IPS-20b (cell line): Measurements from ENCODE around the gene PACSIN2.

ENCODE experiments used
- H3K27ac ChIP-seq: one replicate; pipeline ENCODE4 v1.5.1; 2013; ENCODE audit warnings: low read length
- H3K27me3 ChIP-seq: 2 replicates; pipeline ENCODE4 v1.6.1; 2013; ENCODE audit warnings: mild to moderate bottlenecking, low read length, inconsistent platforms; ENCODE audit not compliant: insufficient read depth
- H3K36me3 ChIP-seq: 2 replicates; pipeline ENCODE4 v1.6.1; 2013; ENCODE audit warnings: low read depth, mild to moderate bottlenecking, inconsistent platforms, low read length, moderate library complexity; ENCODE audit not compliant: insufficient read depth
- H3K4me1 ChIP-seq: 2 replicates; pipeline ENCODE4 v1.6.1; 2013; ENCODE audit warnings: mild to moderate bottlenecking, control low read depth, inconsistent platforms, low read length, moderate library complexity; ENCODE audit not compliant: insufficient read depth
- H3K4me3 ChIP-seq: 2 replicates; pipeline ENCODE4 v1.5.1; 2013; ENCODE audit warnings: mild to moderate bottlenecking, low read length, inconsistent platforms
- H3K9ac ChIP-seq: 2 replicates; pipeline ENCODE4 v1.6.1; 2013; ENCODE audit warnings: low read depth, mild to moderate bottlenecking, inconsistent platforms, low read length, moderate library complexity
- H3K9me3 ChIP-seq: 2 replicates; pipeline ENCODE4 v1.6.1; 2013; ENCODE audit warnings: mild to moderate bottlenecking, low read depth, low read length, inconsistent platforms; ENCODE audit not compliant: insufficient read depth

The PACSIN2 gene

GRCh38 chr22:42868751-42869251, 146.1 kb downstream of the PACSIN2 start:
- Histone ChIP-seq H3K4me1 (no peaks in the 10 kb centered on the region), H3K9me3 (no peaks in the 10 kb centered on the region)

GRCh38 chr22:42866100-42866499, 148.8 kb downstream of the PACSIN2 start:
- H3K4me3 ChIP-seq = no peak overlapping the region
- H3K36me3 ChIP-seq = peaks cover 12% of the 10 kb centered on the region
- no peak overlapping the region for H3K9ac ChIP-seq
- H3K27me3 ChIP-seq = no peaks in the 10 kb centered on the region
- H3K9me3 ChIP-seq = no peaks in the 10 kb centered on the region
- H3K4me1 ChIP-seq = no peaks in the 10 kb centered on the region
- no peak overlapping the region for H3K27ac ChIP-seq

More at GRCh38 chr22:42868751-42869251, 146.1 kb downstream of the PACSIN2 start:
- Histone ChIP-seq H3K27ac (no peak overlapping the region), H3K9ac (no peak overlapping the region), H3K27me3 (no peaks in the 10 kb centered on the region), H3K4me3 (no peak overlapping the region), H3K36me3 (peaks cover 35% of the 10 kb centered on the region)

DNA sequence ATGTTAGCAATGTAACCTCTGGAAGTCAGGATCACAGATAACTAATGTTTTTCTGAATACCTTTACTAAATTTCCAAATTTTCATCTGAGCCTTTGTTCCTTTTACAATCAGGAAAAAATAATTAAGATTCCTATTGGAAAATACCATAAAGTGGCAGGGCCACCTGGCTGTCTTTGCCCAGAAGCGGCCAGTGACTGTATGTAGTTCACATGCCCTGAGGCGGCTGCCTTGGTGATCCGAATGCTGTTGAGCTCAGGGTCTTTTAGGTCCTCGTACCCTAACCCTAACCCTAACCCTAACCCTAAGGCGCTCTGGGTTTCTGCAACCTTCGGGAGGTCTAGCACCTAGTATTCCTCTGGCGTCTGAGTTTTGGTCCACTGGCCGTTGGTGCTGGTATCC, 149.4 kb downstream of the PACSIN2 start:
- H3K36me3 ChIP-seq = peaks cover 6% of the 10 kb centered on the region
- H3K27me3 ChIP-seq = no peaks in the 10 kb centered on the region
- no peaks in the 10 kb centered on the region for H3K9me3 ChIP-seq
- H3K4me3 ChIP-seq = no peak overlapping the region
- no peaks in the 10 kb centered on the region for H3K4me1 ChIP-seq
- no peak overlapping the region for H3K9ac ChIP-seq
- H3K27ac ChIP-seq = no peak overlapping the region

DNA sequence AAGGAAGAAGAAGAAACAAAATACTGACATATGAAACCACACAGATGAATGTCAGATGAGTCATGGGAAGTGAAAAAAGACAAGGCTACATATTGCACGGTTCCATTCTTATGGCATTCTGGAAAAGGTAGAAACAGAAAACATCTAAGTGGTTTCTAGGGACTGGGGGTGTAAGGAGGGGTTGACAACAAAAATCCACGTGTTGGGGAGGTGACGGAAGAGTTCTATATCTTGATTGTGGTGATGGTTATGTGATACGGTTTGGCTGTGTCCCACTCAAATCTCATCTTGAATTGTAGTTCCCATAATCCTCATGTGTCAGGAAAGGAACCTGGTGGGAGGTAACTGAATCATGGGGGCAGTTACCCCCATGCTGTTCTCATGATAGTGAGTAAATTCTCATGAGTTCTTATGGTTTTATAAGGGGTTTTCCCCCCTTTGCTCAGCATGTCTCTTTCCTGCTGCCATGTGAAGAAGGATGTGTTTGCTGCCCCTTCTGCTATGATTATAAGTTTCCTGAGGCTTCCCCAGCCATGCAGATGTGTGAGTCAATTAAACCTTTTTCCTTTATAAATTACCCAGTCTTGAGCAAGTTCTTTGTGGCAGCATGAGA, 151.5 kb downstream of the PACSIN2 start:
- Histone ChIP-seq H3K4me1 (no peaks in the 10 kb centered on the region), H3K27ac (no peak overlapping the region), H3K4me3 (no peak overlapping the region), H3K9ac (no peak overlapping the region), H3K36me3 (no peaks in the 10 kb centered on the region), H3K9me3 (no peaks in the 10 kb centered on the region), H3K27me3 (peaks cover 6% of the 10 kb centered on the region; the same call in 1 of the 2 replicates)

- H3K36me3 ChIP-seq = no peaks in the 10 kb centered on the region
- no peak overlapping the region for H3K27ac ChIP-seq
- H3K9ac ChIP-seq = no peak overlapping the region
- no peaks in the 10 kb centered on the region for H3K9me3 ChIP-seq
- no peaks in the 10 kb centered on the region for H3K4me1 ChIP-seq
- peaks cover 19% of the 10 kb centered on the region for H3K27me3 ChIP-seq
- H3K4me3 ChIP-seq = no peak overlapping the region
These were observed 152.8 kb downstream of the PACSIN2 start for GRCh38 chr22:42862045-42862734.

DNA sequence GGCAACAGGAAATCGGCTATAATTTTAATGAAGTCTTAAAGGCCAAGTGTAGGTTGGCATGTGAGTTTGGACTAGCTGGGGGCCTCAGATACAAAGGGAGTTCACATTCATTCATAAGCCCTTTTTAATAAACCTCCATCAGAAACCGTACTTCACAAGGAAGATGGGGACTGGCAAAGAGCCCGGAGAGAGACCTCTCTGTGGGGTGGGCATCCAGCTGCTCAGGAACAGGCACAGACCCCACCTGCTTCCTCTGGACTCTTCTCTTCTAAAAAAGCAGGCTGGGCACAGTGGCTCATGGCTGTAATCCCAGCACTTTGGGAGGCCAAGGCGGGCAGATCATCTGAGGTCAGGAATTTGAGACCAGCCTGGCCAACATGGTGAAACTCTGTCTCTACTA, 154.0 kb downstream of the PACSIN2 start:
- no peaks in the 10 kb centered on the region for H3K9me3 ChIP-seq
- H3K36me3 ChIP-seq = no peaks in the 10 kb centered on the region
- no peak overlapping the region for H3K4me3 ChIP-seq
- no peak overlapping the region for H3K9ac ChIP-seq
- peaks cover 1% of the 10 kb centered on the region; the same call in 1 of the 2 replicates for H3K4me1 ChIP-seq
- no peak overlapping the region for H3K27ac ChIP-seq
- H3K27me3 ChIP-seq = peaks cover 24% of the 10 kb centered on the region

- Histone ChIP-seq H3K27me3 (peaks cover 37% of the 10 kb centered on the region), H3K4me3 (no peak overlapping the region), H3K9ac (no peak overlapping the region), H3K27ac (no peak overlapping the region), H3K9me3 (no peaks in the 10 kb centered on the region), H3K36me3 (no peaks in the 10 kb centered on the region), H3K4me1 (peaks cover 4% of the 10 kb centered on the region; the same call in 1 of the 2 replicates)
These were observed 157.0 kb downstream of the PACSIN2 start for GRCh38 chr22:42857845-42858481.

GRCh38 chr22:42856865-42857704, 157.9 kb downstream of the PACSIN2 start, which contains the start of gene ARFGAP3:
ARFGAP3 (minus strand) TSS chr22:42857273; CDS start chr22:42857182, 91 bp downstream.
- Histone ChIP-seq H3K27ac (no peak within 1 kb of the TSS), H3K4me1 (peaks cover 4% of the 10 kb centered on the region; the same call in 1 of the 2 replicates), H3K9ac (peak within 1 kb of the TSS; percentile 73)

GRCh38 chr22:42856179-42856864, 158.6 kb downstream of the PACSIN2 start:
- peak overlapping the region; percentile 73 for H3K9ac ChIP-seq
- H3K36me3 ChIP-seq = no peaks in the 10 kb centered on the region
- peaks cover 4% of the 10 kb centered on the region; the same call in 1 of the 2 replicates for H3K4me1 ChIP-seq
- no peak overlapping the region for H3K27ac ChIP-seq
- H3K9me3 ChIP-seq = no peaks in the 10 kb centered on the region
- peaks cover 37% of the 10 kb centered on the region for H3K27me3 ChIP-seq
- peak overlapping the region; percentile 90 for H3K4me3 ChIP-seq

More at GRCh38 chr22:42856865-42857704, 157.9 kb downstream of the PACSIN2 start, which contains the start of gene ARFGAP3:
- Histone ChIP-seq H3K27me3 (peaks cover 37% of the 10 kb centered on the region), H3K9me3 (no peaks in the 10 kb centered on the region), H3K36me3 (no peaks in the 10 kb centered on the region), H3K4me3 (peak within 1 kb of the TSS; percentile 90)

- no peaks in the 10 kb centered on the region for H3K9me3 ChIP-seq
- peak overlapping the region; percentile 73; the same call in 1 of the 2 replicates for H3K9ac ChIP-seq
- H3K4me3 ChIP-seq = peak overlapping the region; percentile 90
- no peak overlapping the region for H3K27ac ChIP-seq
- peaks cover 37% of the 10 kb centered on the region for H3K27me3 ChIP-seq
- H3K36me3 ChIP-seq = no peaks in the 10 kb centered on the region
- peaks cover 4% of the 10 kb centered on the region; the same call in 1 of the 2 replicates for H3K4me1 ChIP-seq
These were observed 159.2 kb downstream of the PACSIN2 start for GRCh38 chr22:42855721-42856120.
